Endothelial cell of umbilical vein (primary cell): ENCODE results near the gene SNRNP200. TPM values are rescaled to one million over a fixed set of nuclear protein-coding genes. Genes with fewer than 3 reads are reported as not detected.

Experiments used
- BruUV-seq: library from RNA; stranded (reverse); fragments of 400-500 nt; replicated peaks from 2 replicates; lab custom pipeline; 2021; lab: Mats Ljungman, UMichigan
- CTCF ChIA-PET: fragments of 300-600, 350-600 bp; sonication (Branson Sonifier 250); formaldehyde crosslinking; loops from one replicate; lab custom pipeline; 2021; ENCODE audit warnings: antibody characterized with exemption, inconsistent platforms; lab: Charles Lee
- POLR2A ChIA-PET: fragments of 300-600, 350-600 bp; sonication (Branson Sonifier 250); formaldehyde crosslinking; loops from one replicate; lab custom pipeline; 2021; ENCODE audit warnings: antibody characterized with exemption, inconsistent platforms; lab: Charles Lee
- DNase-seq: peaks from one replicate; pipeline ENCODE4 v3.0.0-alpha.2; 2011; ENCODE audit warnings: low read depth, low spot score
- FAIRE-seq: peaks from 2 replicates; lab custom pipeline; 2011; peaks lifted over from hg19 to GRCh38; lab: Jason Lieb, UNC
- H2AFZ ChIP-seq: 2 replicates; pipeline ENCODE4 v1.6.0; 2012; ENCODE audit warnings: low read depth, low read length, control low read depth, inconsistent platforms
- H3K27ac ChIP-seq: 2 replicates; pipeline ENCODE4 v1.5.1; 2011; ENCODE audit warnings: low read depth, mild to moderate bottlenecking, control low read depth, low read length, moderate library complexity; ENCODE audit not compliant: insufficient read depth
- H3K27me3 ChIP-seq, 2 experiments: 2 replicates each; pipeline versions ENCODE4 v1.6.0 to v1.6.1; 2011; ENCODE audit warnings: low read length in 2 of 2, mixed read lengths in 1 of 2; ENCODE audit not compliant: control insufficient read depth in 2 of 2, insufficient read depth in 2 of 2
- H3K36me3 ChIP-seq, 2 experiments: 2 replicates in 1 of 2; 3 replicates in 1 of 2; pipeline ENCODE4 v1.5.1; 2011; ENCODE audit warnings: low read length in 2 of 2, mild to moderate bottlenecking in 1 of 2, moderate library complexity in 1 of 2; ENCODE audit not compliant: control insufficient read depth in 2 of 2, insufficient read depth in 2 of 2; ENCODE audit errors: extremely low read depth in 1 of 2
- H3K4me1 ChIP-seq: 3 replicates; pipeline ENCODE4 v1.5.1; 2011; ENCODE audit warnings: mild to moderate bottlenecking, low read length; ENCODE audit not compliant: control insufficient read depth, insufficient read depth; ENCODE audit errors: extremely low read depth
- H3K4me2 ChIP-seq: 2 replicates; pipeline ENCODE4 v1.6.1; 2011; ENCODE audit warnings: low read length, control low read depth, mixed read lengths; ENCODE audit not compliant: insufficient read depth
- H3K4me3 ChIP-seq, 3 experiments: fragments of 200-600 bp in 1 of 3; sonication (generic), shearing (Covaris generic) in 1 of 3; replicated peaks in 1 of 3; 2 replicates each; pipeline ENCODE4 v1.5.1; 2011 to 2016; ENCODE audit warnings: control low read depth in 3 of 3, low read length in 3 of 3, mild to moderate bottlenecking in 2 of 3, inconsistent platforms in 1 of 3, low read depth in 1 of 3, moderate library complexity in 1 of 3; ENCODE audit not compliant: insufficient read depth in 1 of 3
- H3K79me2 ChIP-seq: 2 replicates; pipeline ENCODE4 v1.6.0; 2012; ENCODE audit warnings: low read length, inconsistent platforms; ENCODE audit not compliant: control insufficient read depth, insufficient read depth
- H3K9ac ChIP-seq: replicated peaks from 2 replicates; pipeline ENCODE3; 2011; ENCODE audit warnings: low read length, control low read depth; ENCODE audit not compliant: insufficient read depth; ENCODE audit errors: extremely low read depth
- H3K9me1 ChIP-seq: replicated peaks from 3 replicates; pipeline ENCODE4 v1.6.0; 2011; ENCODE audit warnings: mild to moderate bottlenecking, low read length; ENCODE audit not compliant: control insufficient read depth, insufficient read depth; ENCODE audit errors: extremely low read depth
- H3K9me3 ChIP-seq: replicated peaks from 2 replicates; pipeline ENCODE4 v1.5.1; 2012; ENCODE audit warnings: low read length, inconsistent platforms; ENCODE audit not compliant: control insufficient read depth, insufficient read depth
- H4K20me1 ChIP-seq: replicated peaks from 2 replicates; pipeline ENCODE3; 2011; ENCODE audit warnings: mild to moderate bottlenecking, low read length; ENCODE audit not compliant: control insufficient read depth, insufficient read depth; ENCODE audit errors: extremely low read depth
- CTCF ChIP-seq, 2 donors: IDR thresholded peaks; 1 replicate in 1 of 2; 2 replicates in 1 of 2; pipeline ENCODE4 v1.5.1; 2011; ENCODE audit warnings: low read length in 2 of 2, mild to moderate bottlenecking in 2 of 2, moderate library complexity in 2 of 2, control low read depth in 1 of 2, inconsistent platforms in 1 of 2, low read depth in 1 of 2; ENCODE audit not compliant: insufficient read depth in 1 of 2; ENCODE audit errors: extremely low read depth in 1 of 2
- GATA2 ChIP-seq: IDR thresholded peaks from 2 replicates; pipeline ENCODE4 v1.7.0; 2011; ENCODE audit warnings: low read depth, mild to moderate bottlenecking, moderate library complexity, mixed read lengths, low read length; ENCODE audit not compliant: insufficient read length, insufficient read depth
- JUN ChIP-seq: IDR thresholded peaks from 2 replicates; pipeline ENCODE4 v1.6.1; 2011; ENCODE audit warnings: borderline replicate concordance, low read depth; ENCODE audit not compliant: insufficient read length, insufficient read depth
- MAX ChIP-seq: IDR thresholded peaks from 2 replicates; pipeline ENCODE4 v1.6.1; 2011; ENCODE audit not compliant: insufficient read depth, insufficient read length
- MYC ChIP-seq: IDR thresholded peaks from one replicate; pipeline ENCODE4 v1.6.1; 2011; ENCODE audit warnings: mild to moderate bottlenecking, low read depth, low read length
- POLR2A ChIP-seq: IDR thresholded peaks from 2 replicates; pipeline ENCODE4 v1.6.1; 2012; ENCODE audit warnings: low read depth, mild to moderate bottlenecking, control low read depth, low read length
- POLR2AphosphoS5 ChIP-seq: IDR thresholded peaks from 2 replicates; pipeline ENCODE4 v1.6.1; 2012; ENCODE audit warnings: low read depth, mild to moderate bottlenecking, control low read depth, low read length, moderate library complexity; ENCODE audit not compliant: insufficient read depth
- dilution Hi-C: fragments of 300-500 bp; cut with MboI; formaldehyde crosslinking; loops from one replicate; pipeline ENCODE4 v1.15.0; 2019; ENCODE audit warnings: low sequenced_read_pairs; ENCODE audit not compliant: extremely low pct_ligation_motif_present
- intact Hi-C: fragments of 100-400 bp; cut with micrococcal nuclease; formaldehyde crosslinking; loops from one replicate; pipeline ENCODE4 v1.10.0; 2022
- polyA plus RNA-seq, 4 experiments: library from polyadenylated mRNA; depleted of rRNA in 3 of 4; stranded (reverse) in 3 of 4; unstranded in 1 of 4; fragments of >200 nt; gene quantifications; 2 replicates each; pipeline versions ENCODE4 v1.2.1 to v1.2.3, GENCODE V29; 2011 to 2012; ENCODE audit warnings: missing spikeins in 1 of 4
- total RNA-seq: library from RNA; stranded (reverse); gene quantifications from 2 replicates; pipeline ENCODE4 v1.2.3, GENCODE V29; 2021

Gene SNRNP200
- total and polyA plus RNA-seq, 2 donors (not counting 3 experiments of a cell fraction or from before 2014, with no cell fraction given) = 124 to 155 TPM

GRCh38 chr2:96320728-96321622 is 15.6 kb upstream of the SNRNP200 start:
- no peak overlapping the region for H3K27ac ChIP-seq
- H3K9me3 ChIP-seq = no peaks in the 10 kb centered on the region
- peak; percentile 87 for FAIRE-seq
- no TSS peak for BruUV-seq
- CTCF ChIA-PET = interaction anchor here (0.9 to 2.0 kb wide), 13 partner anchors 10 to 233 kb away, joined by 3 to 8 read pairs (median 4); partner anchors contain the start of genes CIAO1 and NCAPH
- H4K20me1 ChIP-seq = no peaks in the 10 kb centered on the region
- H3K4me2 ChIP-seq = peak overlapping the region; percentile 81
- intact Hi-C loops (loop anchor here (2.0 kb wide), 1 partner anchor 16 kb away; the partner anchor contains the start of gene SNRNP200), dilution Hi-C loops (no loop called here)
- no peaks in the 10 kb centered on the region for H3K36me3 ChIP-seq
- POLR2A ChIA-PET = interaction anchor here (1.0 to 1.1 kb wide), 2 partner anchors 10 to 13 kb away, joined by 3 read pairs; no protein-coding TSS in a partner anchor
- peak overlapping the region; percentile 63 to 83 (median 79) for H3K4me3 ChIP-seq
- H3K27me3 ChIP-seq = peaks cover 10 to 15% of the 10 kb centered on the region in 2 experiments
- peak overlapping the region; percentile 64 for H2AFZ ChIP-seq
- H3K4me1 ChIP-seq = peaks cover 28% of the 10 kb centered on the region
- TF ChIP-seq MAX (peak; percentile 12), JUN (no peak), POLR2AphosphoS5 (no peak), CTCF (IDR thresholded peaks at IDR 0.05; ENCODE audit: extremely low read depth in 1 of 2, insufficient read depth in 1 of 2, low read depth in 1 of 2, low read length in 2 of 2) (no peak), MYC (no peak), POLR2A (no peak), GATA2 (no peak)
- H3K9me1 ChIP-seq = no peaks in the 10 kb centered on the region
- no peaks in the 10 kb centered on the region for H3K79me2 ChIP-seq
- peak overlapping the region; percentile 46 for H3K9ac ChIP-seq
- DNase-seq = peak; percentile 52
